Activated CD4-positive, alpha-beta T cell treated with anti-CD3 and anti-CD28 coated beads, Interleukin-10, Interleukin-2, amounts not matched to agents 100 ng/mL and 50 ng/mL, durations not matched to agents 16 hours and 8 hours (primary cell): Measurements from ENCODE around the gene KLHDC10.
"Not testable (repeated sequence)": the region's sequence is repeated elsewhere in the genome, so short reads cannot be mapped to it uniquely, and the experiment has no call there.

Experiments used
- DNase-seq: peaks from one replicate; pipeline ENCODE4 v3.0.0-alpha.2; 2020

Gene KLHDC10

DNA sequence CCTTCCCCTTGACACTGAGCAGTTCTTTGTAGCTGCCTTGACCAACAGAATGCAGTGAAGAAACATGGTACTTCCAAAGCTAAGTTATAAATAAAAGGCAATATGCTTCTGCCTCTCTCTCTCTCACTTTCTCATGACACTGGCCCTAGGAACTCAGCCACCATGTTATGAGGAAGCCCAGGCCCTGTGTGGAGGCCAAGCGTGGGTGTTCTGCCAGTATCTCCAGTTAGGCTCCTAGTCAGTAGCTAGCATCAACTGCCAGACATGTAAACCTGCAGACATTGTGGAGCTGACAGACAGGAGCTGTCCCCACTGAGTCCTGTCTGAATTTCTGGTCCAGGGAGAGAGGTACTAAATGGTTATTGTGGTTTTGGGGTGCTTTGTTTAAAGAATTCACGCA is 89.7 kb downstream of the KLHDC10 start:
- no peak for DNase-seq

DNA sequence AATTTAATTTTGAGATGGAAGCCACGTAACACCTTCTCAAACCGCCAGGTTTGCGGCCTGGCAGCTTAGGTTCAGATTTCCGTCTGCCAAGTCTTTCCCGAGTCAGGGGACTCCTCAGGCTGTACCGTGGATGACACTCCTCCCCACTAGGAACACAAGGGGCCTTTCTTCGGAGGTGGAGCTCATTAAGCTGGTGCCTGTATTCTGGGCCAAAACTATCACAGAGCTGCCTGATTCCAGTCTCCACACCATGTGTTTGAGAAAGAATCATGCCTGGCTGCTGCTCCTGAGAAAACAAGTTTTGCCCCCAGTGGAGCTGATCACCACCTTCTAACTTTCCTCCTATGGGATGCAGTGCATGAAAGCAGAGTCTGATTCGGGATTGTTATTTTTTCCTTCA is 90.1 kb downstream of the KLHDC10 start:
- no peak for DNase-seq

DNA sequence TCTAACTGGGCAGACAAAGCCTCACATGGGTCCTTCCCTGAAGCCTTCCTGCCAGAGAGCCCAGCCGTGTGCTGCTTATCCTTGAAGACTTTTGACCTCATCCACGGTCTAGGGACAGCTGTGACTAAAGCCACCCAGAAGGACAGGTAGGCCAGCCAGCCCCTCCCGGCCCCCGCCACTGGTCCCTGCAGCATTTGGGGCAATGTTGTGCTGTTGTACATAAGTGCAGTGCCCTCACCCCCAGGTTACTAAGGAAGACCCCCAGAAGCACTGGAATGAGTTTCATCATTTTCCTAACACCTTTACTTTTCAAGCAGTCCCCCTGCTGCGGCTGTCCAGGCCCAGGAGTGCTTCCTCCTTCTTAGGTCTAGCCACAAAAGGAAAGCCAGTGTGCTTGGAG is 91.9 kb downstream of the KLHDC10 start:
- no peak for DNase-seq

DNA sequence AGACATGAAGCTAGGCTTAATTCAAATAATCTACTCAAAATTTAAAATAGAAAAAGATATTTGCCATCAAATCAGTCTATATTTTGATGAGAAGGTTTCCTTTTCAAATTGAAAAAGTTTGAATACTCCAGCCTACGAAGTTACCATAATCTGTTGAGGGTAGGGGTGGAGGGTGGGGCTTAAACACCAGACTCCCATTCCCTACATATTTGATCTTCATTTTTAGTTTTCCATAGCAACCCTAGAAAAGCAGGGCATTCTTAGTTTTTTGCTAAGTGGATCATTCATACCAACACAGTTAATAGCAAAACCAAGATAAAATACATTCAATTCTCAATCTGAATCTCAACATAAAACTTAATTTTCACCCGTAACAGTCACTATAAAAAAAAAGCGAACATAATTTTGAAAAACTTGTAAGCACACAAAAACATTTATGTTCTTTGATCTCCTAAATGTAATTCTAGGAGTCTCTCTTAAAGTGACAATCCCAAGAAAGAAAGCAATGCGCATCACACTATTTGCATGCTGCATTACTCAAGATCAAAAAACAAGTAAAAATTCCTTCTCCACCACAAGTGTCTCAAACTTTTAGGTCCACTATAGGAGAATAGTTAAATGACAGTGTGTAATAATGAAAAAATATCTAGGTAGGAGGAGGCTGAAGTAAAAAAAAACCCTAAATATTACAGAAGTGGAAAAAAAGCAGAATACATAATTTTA is 104.1 kb downstream of the KLHDC10 start:
- DNase-seq = no peak

DNA sequence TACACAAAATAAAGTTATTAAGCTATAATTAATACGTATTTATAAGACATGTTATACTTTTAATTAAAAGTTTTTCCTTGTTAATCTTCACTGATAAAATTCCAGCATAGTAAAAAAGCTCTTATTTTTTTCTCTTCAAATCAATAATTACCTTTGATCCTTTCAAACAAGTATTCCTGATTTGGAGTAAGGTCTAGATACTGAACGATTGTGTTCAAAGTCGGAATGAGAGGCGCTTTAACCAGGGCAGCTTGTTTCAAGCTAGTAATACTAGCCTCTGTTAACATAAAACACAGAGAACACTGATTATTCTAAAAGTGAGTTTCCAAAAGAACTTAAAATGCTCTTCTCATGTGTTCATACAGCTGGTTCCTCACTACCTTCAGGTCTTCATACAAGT is 107.9 kb downstream of the KLHDC10 start:
- no peak for DNase-seq

DNA sequence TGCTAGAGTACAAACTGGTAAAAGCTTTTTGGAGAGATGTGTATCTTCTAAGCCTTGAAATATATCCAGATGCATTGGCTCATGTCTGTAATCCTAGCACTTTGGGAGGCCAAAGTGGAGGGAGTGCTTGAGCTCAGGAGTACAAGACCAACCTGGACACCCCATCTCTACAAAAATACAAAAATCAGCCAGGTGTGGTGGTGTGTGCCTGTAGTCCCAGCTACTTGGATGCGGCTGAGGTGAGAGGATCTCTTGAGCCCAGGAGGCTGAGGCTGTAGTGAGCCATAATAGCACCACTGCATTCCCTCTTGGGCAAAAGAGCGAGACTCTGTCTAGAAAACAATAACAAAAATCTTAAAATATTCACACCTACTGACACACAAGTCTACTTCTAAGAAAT is 109.3 kb downstream of the KLHDC10 start:
- DNase-seq = no peak

DNA sequence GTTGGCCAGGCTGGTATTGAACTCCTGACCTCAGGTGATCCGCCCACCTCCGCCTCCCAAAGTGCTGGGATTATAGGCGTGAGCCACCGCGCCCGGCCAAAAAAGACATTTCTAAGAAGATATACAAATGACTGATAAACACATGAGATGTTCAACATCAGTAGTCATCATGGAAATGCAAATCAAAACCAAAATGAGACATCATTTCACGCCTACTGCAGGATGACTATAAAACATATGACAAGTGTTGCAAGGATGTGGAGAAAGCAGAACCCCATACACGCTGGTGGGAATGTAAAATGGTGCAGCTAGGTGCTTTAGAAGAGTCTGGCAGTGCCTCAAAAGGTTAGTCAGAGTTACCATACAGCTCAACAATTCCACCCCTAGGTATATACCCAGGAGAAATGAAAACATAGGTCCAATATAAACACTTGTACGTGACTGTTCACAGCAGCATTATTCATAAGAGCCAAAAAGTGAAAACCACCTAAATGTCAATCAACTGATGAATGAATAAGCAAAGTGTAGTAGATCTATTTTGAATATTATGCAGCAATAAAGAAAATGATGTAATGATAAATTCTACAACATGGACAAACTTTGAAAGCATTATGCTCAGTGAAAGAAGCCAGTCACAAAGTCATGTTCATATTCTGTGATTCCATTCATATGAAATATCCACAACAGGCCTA is 110.4 kb downstream of the KLHDC10 start:
- peak; percentile 86 for DNase-seq

DNA sequence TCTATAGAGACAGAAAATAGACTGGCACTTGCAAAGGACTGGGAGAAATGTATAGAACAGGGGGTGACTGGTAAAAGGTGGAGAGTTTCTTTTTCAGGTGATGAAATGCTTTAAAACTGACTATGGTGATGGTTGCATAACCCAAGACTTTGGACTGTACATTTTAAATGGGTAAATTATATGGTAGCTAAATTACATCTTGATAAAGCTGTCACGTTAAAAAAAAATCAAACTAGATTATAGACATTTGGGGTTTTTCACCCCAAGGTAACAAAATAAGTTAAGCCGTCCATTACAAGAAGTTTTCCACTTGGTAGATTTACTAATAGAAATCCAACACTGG is 110.9 kb downstream of the KLHDC10 start:
- DNase-seq = no peak

DNA sequence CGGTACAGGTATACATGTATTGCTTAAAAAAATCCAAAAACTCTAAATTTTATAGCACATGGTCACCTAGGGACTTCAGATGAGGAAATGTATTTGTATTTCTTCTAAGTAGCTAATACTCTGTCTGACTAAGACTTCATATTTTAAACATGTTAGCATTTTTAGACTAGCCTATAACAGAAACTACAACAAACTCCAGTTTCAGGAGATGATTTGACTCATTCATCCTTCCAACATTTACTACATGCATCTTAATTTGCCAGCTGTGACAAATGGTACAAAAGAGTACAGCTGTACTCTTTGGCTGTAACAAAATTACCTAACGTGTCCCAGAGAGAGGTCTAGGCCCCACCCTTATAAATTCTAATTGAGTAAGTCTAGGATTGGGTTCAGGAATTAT is 112.7 kb downstream of the KLHDC10 start:
- peak; percentile 71 for DNase-seq

DNA sequence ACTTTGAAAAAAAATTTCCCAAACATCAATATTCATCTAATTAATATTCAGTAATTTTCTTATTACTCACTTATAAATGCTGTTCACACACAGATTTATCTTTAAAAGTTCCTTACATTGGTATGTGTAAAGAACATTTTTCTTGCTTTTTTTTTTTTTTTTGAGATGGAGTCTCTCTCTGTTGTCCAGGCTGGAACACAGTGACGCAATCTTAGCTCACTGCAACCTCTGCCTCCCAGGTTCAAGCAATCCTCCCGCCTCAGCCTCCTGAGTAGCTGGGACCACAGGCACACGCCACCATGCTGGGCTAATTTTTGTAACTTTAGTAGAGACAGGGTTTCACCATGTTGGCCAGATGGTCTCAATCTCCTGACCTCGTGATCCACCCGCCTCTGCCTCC is 114.0 kb downstream of the KLHDC10 start:
- not testable (repeated sequence) for DNase-seq
